GM08714 (cell line): Measurements from ENCODE around the gene PGM1.

ENCODE experiments used
- H3K4me3 ChIP-seq: fragments of 200-500 bp; sonication (Bioruptor generic); 2 replicates; pipeline ENCODE4 v1.5.1; 2014; ENCODE audit warnings: mild to moderate bottlenecking, low read length, inconsistent platforms
- ZNF274 ChIP-seq: IDR thresholded peaks from 2 replicates; pipeline ENCODE4 v1.6.1; 2012; ENCODE audit warnings: mild to moderate bottlenecking, low read depth, low read length

The PGM1 gene

GRCh38 chr1:63709267-63709828 lies 116.1 kb downstream of the PGM1 start:
- TF ChIP-seq ZNF274, result no peak
- no peak overlapping the region for H3K4me3 ChIP-seq
